HFFc6 (cell line): Measurements from ENCODE around the gene MCM3AP. TPM values are rescaled to one million over a fixed set of nuclear protein-coding genes. Genes with fewer than 3 reads are reported as not detected.
A peak's percentile ranks its signal among the peaks of the same experiment; 100 is the strongest.

Source experiments
- DNase-seq: peaks from one replicate; pipeline ENCODE4 v3.0.0-alpha.2; 2018
- H3K27ac Mint-ChIP-seq: 2 replicates; pipeline ENCODE4 v1.8.0; 2020; ENCODE audit warnings: mild to moderate bottlenecking, mixed read lengths
- H3K27me3 Mint-ChIP-seq: 2 replicates; pipeline ENCODE4 v1.8.0; 2021; ENCODE audit warnings: mild to moderate bottlenecking, moderate library complexity, mixed read lengths; ENCODE audit not compliant: insufficient read depth
- H3K36me3 Mint-ChIP-seq: 2 replicates; pipeline ENCODE4 v1.8.0; 2021; ENCODE audit warnings: low read depth, mixed read lengths
- H3K4me1 Mint-ChIP-seq: 2 replicates; pipeline ENCODE4 v1.8.0; 2020; ENCODE audit warnings: low read depth, mixed read lengths
- H3K4me3 Mint-ChIP-seq: 2 replicates; pipeline ENCODE4 v1.8.0; 2020; ENCODE audit warnings: mild to moderate bottlenecking, moderate library complexity, mixed read lengths
- H3K9me3 Mint-ChIP-seq: 2 replicates; pipeline ENCODE4 v1.8.0; 2020; ENCODE audit warnings: mild to moderate bottlenecking, mixed read lengths
- CTCF ChIP-seq: fragments of 200-600 bp; sonication (generic); IDR thresholded peaks from 2 replicates; pipeline ENCODE4 v1.5.0; 2021; ENCODE audit warnings: antibody characterized with exemption, mild to moderate bottlenecking
- long read RNA-seq: library from polyadenylated mRNA; unstranded; transcript quantifications from one replicate; pipeline ENCODE4 v2.0.0, GENCODE V29; 2019
- total RNA-seq, 6 experiments: library from RNA; stranded (reverse); fragmentation: NEBNext Ultra II Directional; extraction: Animal tissue kit (Norgen Biotek cat#: 25700); gene quantifications; 2 replicates in 1 of 6; 3 replicates in 5 of 6; pipeline ENCODE4 v1.2.3, GENCODE V29; 2021

Gene MCM3AP
- 10 to 100 TPM; 85.7 to 91.8 (median 86.9) TPM for total RNA-seq
- long read RNA-seq, partial matches to known transcripts: 11 of 15 reads
- long read RNA-seq, other reads (novel, unspliced or antisense): 2 of 15 reads

DNA sequence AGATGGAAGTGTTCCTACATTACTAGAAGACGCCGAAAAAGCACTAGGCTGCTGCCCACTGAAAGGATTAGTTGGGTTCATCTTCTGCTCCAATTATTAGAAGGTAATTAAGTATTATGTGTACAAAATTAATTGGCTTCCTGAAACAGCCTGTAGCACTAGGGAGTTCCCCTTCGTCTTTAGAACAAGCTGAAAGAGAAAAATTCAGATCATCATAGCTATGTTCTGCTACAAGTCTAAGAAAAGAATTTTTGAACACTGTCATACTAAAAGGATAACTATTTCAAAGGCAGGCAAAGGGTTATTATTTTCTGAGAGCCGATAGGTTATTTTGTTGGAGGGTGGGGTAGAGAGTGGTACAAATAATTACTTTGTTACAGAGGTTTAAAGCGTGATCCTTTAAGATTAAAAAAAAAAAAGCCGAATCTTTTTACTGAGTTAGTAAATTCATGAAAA, at the start of gene MCM3AP:
MCM3AP (minus strand) TSS at position 406 of the 456 bp plus-strand sequence; CDS start at position 81, 325 bp downstream.
- Mint-ChIP-seq H3K4me3 (peak within 1 kb of the TSS; percentile 94), H3K27me3 (no peaks in the 10 kb centered on the region; the same call in 1 of the 2 replicates), H3K4me1 (peaks cover 45% of the 10 kb centered on the region), H3K9me3 (no peaks in the 10 kb centered on the region), H3K27ac (peak within 1 kb of the TSS; percentile 92), H3K36me3 (peaks cover 30% of the 10 kb centered on the region)
- no peak for DNase-seq
- no peak for TF ChIP-seq CTCF

- Mint-ChIP-seq H3K27ac (no peak overlapping the region), H3K36me3 (peaks cover 46% of the 10 kb centered on the region)
Measured at GRCh38 chr21:46334351-46335140, 49.1 kb upstream of the MCM3AP start.

GRCh38 chr21:46329796-46330195, 44.4 kb upstream of the MCM3AP start:
- no peak for DNase-seq
- Mint-ChIP-seq H3K9me3 (no peaks in the 10 kb centered on the region), H3K36me3 (peaks cover 34% of the 10 kb centered on the region), H3K4me1 (peaks cover 52% of the 10 kb centered on the region), H3K27me3 (no peaks in the 10 kb centered on the region), H3K4me3 (no peak overlapping the region), H3K27ac (no peak overlapping the region)
- no peak for TF ChIP-seq CTCF

More at GRCh38 chr21:46334351-46335140, 49.1 kb upstream of the MCM3AP start:
- TF ChIP-seq CTCF: no peak
- Mint-ChIP-seq H3K4me1 (peaks cover 30% of the 10 kb centered on the region), H3K9me3 (no peaks in the 10 kb centered on the region), H3K4me3 (no peak overlapping the region), H3K27me3 (no peaks in the 10 kb centered on the region; the same call in 1 of the 2 replicates)
- no peak for DNase-seq

GRCh38 chr21:46328151-46328550, 42.7 kb upstream of the MCM3AP start:
- Mint-ChIP-seq H3K27ac (no peak overlapping the region), H3K4me3 (no peak overlapping the region), H3K9me3 (no peaks in the 10 kb centered on the region), H3K27me3 (no peaks in the 10 kb centered on the region), H3K36me3 (peaks cover 35% of the 10 kb centered on the region), H3K4me1 (peaks cover 50% of the 10 kb centered on the region)
- no peak for TF ChIP-seq CTCF
- no peak for DNase-seq

DNA sequence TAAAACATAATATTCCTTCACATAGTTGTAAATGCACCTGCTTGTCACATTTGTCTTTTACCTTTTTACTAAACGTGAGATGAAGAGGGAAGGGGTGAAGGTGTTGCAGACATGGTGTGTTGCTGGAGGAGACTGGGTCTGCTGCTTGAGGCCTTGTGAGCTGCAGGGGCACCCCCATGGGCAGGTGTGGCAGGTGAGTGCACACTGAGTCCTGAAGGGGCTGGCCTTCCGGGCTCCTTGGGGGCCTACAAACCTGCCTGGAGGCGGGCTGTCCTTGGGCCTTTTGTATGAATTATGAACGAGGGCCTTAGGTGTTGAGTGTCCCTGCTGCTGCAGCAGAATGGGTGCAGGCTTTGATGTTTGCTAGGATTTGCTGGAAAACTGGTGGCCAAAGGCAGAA, 42.3 kb upstream of the MCM3AP start:
- no peak for DNase-seq
- Mint-ChIP-seq H3K27ac (no peak overlapping the region), H3K36me3 (peaks cover 38% of the 10 kb centered on the region), H3K4me1 (peaks cover 47% of the 10 kb centered on the region), H3K27me3 (no peaks in the 10 kb centered on the region), H3K4me3 (no peak overlapping the region), H3K9me3 (no peaks in the 10 kb centered on the region)
- no peak for TF ChIP-seq CTCF
